HG03558 (cell line): ENCODE results near the gene TRIO.

Source experiments
- ATAC-seq: cut with Tn5 transposase; IDR thresholded peaks from one replicate; pipeline ENCODE4 v1.9.1; 2021; ENCODE audit warnings: moderate number of reproducible peaks; ENCODE audit not compliant: unreplicated experiment; ENCODE audit errors: extremely low read depth

Gene TRIO

DNA sequence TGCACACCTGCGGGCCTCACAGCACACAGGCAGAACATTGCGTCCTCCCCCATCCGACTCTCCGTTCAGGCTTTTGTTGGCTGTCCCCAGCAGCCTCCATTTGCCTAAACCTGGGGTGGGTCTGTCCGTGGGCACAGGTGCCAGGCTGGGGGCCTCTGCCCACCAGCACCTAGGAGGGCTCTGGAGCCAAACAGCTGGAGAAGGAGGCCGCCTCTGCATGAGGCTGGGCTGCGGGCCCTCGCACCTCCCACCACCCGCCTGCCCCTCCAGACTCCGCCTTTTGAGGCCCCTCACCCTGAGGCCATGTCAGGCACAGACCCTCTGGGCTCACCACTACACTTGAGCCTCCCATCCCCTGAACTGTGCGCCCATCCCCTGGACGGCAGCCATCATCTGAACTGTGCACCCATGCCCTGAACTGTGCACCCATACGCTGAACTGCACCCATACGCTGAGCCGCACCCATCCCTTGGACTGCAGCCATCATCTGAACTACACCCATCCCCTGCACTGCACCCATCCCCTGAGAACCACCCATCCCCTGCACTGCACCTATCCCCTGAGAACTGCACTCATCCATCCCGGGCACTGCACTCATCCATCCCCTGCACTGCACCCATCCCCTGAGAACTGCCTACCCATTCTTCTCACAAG is 340.5 kb downstream of the TRIO start:
- ATAC-seq, result no peak

- ATAC-seq, result no peak
Observed at GRCh38 chr5:14486486-14486885, 343.3 kb downstream of the TRIO start.

DNA sequence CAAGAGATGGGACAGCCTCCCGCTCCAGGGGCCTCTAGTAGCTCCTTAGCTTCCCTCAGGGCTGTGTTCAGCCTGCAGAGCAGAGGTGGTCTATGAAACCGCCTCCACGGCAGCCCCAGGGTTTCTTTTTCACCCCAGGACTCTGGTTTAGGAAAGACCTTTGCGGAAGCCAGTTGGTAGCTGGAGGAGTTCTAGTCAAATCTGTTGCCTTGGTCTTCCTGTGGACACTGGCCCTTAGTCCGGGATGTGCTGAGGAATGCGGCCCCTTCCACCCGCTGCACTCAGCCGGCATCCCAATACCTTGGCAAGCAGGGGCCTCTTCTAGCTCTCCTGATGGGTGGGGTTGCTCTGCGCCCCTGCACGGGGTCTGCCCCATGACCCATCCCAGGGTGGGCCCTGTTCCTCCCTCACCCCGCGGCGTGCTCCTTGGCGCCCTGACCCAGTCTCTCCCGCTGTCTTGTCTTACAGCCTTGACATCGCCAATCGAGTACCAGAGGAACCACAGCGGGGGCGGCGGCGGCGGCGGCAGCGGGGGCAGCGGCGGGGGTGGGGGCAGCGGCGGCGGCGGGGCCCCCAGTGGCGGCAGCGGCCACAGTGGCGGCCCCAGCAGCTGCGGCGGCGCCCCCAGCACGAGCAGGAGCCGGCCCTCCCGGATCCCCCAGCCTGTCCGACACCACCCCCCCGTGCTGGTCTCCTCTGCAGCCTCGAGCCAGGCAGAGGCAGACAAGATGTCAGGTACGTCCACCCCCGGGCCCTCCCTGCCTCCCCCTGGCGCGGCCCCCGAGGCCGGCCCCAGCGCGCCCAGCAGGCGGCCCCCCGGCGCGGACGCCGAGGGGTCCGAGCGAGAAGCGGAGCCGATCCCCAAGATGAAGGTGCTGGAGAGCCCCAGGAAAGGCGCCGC is 344.1 kb downstream of the TRIO start:
- ATAC-seq, result no peak

DNA sequence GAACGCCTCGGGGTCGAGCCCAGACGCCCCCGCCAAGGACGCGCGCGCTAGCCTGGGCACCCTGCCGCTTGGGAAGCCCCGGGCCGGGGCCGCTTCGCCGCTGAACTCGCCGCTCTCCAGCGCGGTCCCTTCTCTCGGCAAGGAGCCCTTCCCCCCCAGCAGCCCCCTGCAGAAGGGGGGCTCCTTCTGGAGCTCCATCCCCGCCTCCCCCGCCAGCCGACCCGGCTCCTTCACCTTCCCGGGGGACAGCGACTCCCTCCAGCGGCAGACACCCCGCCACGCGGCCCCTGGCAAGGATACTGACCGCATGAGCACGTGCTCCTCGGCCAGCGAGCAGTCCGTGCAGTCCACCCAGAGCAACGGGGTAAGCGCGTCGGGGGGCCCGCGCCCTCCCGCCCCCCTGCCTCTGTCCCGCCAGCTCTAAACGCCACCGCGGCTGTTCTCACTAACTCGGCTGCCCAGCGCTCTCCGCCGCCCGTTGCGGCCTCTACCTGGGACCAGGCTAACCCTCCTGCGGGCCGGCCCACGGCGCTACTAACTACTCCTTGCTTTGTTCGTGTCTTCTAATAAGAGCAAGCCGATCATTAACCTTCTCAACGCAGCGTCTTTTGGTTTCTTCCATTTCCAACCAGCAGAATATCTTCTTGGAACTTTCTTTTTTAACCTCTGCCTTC is 344.9 kb downstream of the TRIO start:
- ATAC-seq, result no peak

- no peak for ATAC-seq
Observed at GRCh38 chr5:14488709-14489108, 345.6 kb downstream of the TRIO start.

GRCh38 chr5:14489643-14490042 is 346.5 kb downstream of the TRIO start:
- ATAC-seq, result no peak

- ATAC-seq, result no peak
Observed at GRCh38 chr5:14490309-14490711, 347.2 kb downstream of the TRIO start.

DNA sequence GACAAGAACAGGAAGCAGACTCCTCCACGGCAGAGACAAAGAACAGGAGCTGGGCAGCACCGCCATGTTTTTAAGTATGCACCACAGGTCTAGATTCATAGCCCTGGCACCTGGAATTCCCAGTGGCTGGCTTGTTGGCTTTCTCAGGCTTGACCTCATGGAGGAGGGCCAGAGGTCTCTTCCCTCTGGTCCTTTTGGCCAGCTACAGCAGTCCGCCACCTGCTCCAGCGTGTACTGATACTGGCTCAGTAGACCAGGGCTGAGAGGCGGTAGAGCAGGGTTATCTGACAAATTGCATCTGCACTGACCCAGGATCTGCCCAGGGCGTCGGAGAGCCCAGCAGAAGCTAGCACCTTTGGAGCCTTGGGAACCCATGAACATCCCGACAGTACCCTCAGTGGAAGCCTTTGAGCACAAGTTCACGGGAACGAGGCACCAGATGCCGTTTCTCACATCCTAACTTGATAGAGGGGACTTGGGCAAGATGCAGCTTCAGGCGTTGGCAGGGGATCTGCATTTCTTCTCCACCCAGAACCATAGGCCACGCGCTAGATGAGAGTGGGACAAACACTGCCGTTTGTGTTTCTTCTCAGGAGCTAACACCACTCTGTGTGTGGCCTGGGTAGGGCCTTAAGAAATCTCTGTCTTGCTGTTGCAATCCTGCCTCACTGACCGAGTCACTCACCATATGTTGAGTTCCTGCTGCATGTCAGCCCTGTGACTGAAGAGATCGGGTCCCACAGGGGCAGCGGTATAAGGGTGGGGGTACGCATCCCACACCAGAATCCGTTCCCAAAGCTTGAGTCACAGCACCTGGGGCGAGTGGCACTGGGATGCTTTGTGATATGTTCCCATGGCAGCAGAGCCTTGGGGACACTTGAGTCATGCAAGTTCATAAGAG is 348.1 kb downstream of the TRIO start:
- no peak for ATAC-seq

DNA sequence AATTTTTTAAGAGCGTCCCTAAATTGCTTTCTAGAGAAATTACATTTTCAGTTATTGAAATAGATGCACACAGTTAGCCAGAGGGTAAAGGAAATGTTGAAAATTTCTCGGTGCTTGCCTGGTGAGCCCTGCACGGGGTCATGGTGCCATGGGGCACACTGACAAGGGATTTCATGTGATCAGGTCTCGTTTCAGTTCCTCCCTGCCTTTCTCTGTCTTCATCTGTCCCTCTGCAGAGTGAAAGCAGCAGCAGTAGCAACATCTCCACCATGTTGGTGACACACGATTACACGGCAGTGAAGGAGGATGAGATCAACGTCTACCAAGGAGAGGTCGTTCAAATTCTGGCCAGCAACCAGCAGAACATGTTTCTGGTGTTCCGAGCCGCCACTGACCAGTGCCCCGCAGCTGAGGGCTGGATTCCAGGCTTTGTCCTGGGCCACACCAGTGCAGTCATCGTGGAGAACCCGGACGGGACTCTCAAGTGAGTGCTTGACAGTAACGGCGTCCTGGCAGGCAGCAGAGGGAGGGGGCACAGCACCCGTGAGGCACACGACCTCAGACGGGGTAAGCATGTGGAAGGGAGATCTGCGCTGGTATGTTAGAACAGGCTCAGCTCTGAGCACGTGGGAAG is 349.3 kb downstream of the TRIO start:
- no peak for ATAC-seq

- no peak for ATAC-seq
Observed at GRCh38 chr5:14495301-14495700, 352.2 kb downstream of the TRIO start.

DNA sequence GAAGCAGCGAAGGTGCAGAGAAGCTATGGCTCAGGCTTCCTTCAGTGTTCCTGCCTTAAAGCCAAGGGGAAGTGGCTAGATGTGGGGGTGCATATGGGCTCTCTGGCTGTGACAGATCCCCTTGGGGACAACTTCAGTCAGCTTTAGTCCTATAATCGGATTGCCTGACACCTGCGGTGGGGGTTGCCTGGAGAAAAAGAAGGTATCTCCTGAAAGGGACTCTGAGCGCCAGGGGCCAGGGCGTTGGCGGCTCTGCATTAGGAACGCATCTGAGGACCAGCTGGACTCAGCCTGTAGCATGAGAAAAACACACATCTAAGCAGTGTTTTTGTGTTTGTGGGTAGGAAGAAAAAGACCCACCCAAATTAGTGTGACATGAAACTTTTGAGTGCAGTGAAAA is 354.2 kb downstream of the TRIO start:
- ATAC-seq, result no peak

DNA sequence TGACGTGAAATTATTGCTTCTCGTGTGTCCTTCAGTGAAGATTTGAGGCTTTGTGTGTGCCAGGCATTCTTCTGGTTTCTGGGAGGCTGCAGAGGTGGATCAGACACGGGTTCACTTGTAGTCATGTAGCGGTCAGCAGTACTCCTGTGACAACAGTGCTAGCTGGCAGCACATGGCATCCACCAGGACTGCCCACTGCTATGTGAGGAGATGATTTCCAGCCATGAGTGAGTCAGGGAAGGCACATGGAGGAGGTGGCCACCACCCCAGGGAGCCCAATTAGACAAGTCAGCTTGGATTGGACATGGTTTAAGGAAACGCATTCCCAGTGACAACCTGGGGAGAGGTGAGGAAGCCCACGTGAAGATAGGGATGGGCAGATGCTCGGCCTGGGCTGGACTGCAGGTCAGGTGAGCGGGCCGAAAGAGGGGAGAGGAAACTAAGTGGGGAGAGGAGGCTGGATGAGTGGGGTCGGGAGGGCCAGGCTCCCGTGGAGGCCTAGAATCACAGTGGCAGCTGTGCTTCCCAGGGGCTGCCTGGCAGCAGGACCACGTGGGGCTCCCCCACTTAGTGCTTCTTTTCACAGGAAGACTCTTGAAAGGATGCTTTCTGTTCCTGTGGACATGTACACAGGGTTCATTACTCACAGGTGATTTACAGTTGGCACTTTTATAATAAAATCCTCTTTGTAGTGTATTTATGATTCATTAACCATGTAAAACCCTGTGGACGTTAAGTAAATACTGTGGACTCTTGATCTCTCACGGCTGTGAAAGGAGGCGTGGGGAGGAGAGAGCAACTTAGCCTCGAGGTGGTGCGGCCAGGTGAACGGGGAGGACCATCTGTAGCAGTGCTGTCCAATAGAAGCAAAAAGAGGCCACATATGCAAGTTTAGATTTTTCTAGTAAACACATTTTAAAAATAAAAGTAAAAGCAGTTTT is 358.5 kb downstream of the TRIO start:
- ATAC-seq, result no peak

DNA sequence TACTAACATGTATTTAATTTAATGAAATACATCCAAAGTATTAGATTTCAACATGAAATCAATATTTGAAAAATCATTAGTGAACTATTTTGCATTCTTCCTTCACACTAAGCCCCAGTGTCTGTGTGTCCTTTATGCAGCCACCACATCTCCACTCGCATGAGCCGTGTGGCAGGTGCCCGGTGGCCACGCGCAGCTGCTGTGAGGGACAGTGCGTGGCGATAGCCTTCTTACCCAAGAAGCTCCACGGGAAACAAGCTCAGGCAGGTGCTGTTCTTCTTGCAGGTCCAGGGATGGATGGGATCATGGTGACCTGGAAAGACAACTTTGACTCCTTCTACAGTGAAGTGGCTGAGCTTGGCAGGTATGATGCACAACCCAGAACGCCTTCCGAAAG is 359.1 kb downstream of the TRIO start:
- no peak for ATAC-seq

- ATAC-seq, result no peak
Observed at GRCh38 chr5:14503017-14503680, 360.0 kb downstream of the TRIO start.

GRCh38 chr5:14503681-14504331 is 360.7 kb downstream of the TRIO start:
- no peak for ATAC-seq

DNA sequence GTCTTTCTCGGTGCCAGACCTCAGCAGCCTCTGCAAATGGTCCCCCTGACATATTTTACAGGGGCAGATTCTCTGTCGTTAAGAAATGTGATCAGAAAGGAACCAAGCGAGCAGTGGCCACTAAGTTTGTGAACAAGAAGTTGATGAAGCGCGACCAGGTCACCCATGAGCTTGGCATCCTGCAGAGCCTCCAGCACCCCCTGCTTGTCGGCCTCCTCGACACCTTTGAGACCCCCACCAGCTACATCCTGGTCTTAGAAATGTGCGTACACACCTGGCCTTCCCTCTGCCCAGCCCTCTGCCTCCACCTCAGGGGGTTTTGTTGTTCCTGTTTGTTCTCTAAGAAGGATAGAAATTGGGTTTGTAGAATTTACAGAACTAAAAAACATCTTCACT is 361.2 kb downstream of the TRIO start:
- no peak for ATAC-seq

GRCh38 chr5:14504816-14505215 is 361.7 kb downstream of the TRIO start:
- no peak for ATAC-seq
